ENCODE results near the gene FOXP1. TPM values are rescaled to one million over a fixed set of nuclear protein-coding genes. Genes with fewer than 3 reads are reported as not detected.

The FOXP1 gene
- total RNA-seq, 1 donor from 2014 or later, result 107 TPM

DNA sequence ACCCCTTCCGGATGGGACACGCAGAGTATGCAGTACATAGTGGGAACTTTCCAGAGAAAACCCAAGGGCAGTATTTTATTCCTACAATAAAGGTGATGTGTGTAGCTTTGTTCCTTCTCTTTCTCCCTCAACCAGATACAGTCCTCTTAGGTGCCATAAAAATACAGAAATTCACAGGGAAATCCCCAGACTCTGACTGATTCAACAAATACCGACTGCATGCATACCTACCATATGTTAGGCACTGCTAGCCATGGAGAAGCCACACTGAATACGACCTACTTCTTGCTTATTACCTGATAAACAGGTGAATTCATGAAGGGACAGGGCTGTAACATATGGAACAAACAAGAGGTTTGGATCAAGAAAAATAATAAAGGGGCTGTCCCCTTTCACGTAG is 228.5 kb downstream of the FOXP1 start:
- no peak for FAIRE-seq
- H3K9me3 Mint-ChIP-seq (ENCODE audit: unreplicated experiment), result no peaks in the 10 kb centered on the region

DNA sequence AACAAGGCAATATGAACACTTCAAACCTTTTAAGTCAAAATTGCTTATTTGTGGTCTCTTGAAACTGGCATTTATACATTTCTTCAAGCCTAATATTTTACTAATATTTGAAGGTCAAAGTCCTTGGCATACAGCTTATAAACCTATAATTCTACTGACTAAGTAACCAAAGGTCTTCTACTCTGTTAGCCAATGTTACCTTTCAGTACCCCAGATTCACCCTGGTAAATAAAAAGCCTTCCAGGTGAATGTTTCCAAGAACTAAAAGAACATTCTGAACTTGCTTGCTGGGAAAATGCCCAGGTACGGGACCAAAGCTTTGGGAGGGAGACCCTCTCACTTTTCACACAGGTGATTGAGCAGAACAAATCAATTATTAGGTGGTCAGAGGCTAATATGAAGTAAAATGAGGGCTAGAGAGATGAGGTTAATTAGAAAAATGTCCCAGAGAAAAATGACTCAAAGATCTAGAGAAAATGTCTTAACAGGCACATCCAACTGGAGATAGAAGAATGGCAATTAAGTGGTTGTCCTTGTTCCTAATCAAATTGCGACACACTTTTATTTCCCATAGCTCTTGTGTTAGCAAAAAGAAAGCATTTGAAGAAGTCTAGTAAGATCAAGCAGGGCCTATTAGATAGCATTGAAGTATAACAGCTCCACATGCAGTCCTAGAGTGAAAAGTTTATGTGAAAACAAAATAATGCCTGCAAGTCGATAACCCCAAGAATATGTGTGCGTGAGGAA is 232.0 kb downstream of the FOXP1 start:
- H3K79me2 ChIP-seq (ENCODE audit: insufficient read depth, low read length), result peaks cover 71% of the 10 kb centered on the region
- Mint-ChIP-seq H3K27me3 (ENCODE audit: low read depth, unreplicated experiment) (no peaks in the 10 kb centered on the region), H3K4me1 (ENCODE audit: low read depth, unreplicated experiment) (peaks cover 18% of the 10 kb centered on the region), H3K27ac (ENCODE audit: unreplicated experiment) (no peak overlapping the region), H3K9me3 (ENCODE audit: unreplicated experiment) (no peaks in the 10 kb centered on the region), H3K36me3 (ENCODE audit: low read depth, unreplicated experiment) (peaks cover 16% of the 10 kb centered on the region), H3K4me3 (ENCODE audit: unreplicated experiment) (no peak overlapping the region)
- H3K4me2 ChIP-seq (ENCODE audit: low read length), result no peak overlapping the region
- H2AFZ ChIP-seq (ENCODE audit: low read depth, low read length), result no peak overlapping the region
- FAIRE-seq (peak; percentile 32), DNase-seq (ENCODE audit: low read depth) (no peak)
- no peaks in the 10 kb centered on the region for H3K27me3 ChIP-seq (ENCODE audit: insufficient read depth, low read length)
- H3K27ac ChIP-seq (ENCODE audit: low read depth, low read length), result no peak overlapping the region
- H3K36me3 ChIP-seq (ENCODE audit: insufficient read depth, low read length), result peaks cover 2% of the 10 kb centered on the region
- H3K4me1 ChIP-seq (ENCODE audit: insufficient read depth, low read length), result no peaks in the 10 kb centered on the region
- H3K4me3 ChIP-seq (ENCODE audit: insufficient read depth, low read depth, low read length), result no peak overlapping the region
- TF ChIP-seq, protein P1, sequence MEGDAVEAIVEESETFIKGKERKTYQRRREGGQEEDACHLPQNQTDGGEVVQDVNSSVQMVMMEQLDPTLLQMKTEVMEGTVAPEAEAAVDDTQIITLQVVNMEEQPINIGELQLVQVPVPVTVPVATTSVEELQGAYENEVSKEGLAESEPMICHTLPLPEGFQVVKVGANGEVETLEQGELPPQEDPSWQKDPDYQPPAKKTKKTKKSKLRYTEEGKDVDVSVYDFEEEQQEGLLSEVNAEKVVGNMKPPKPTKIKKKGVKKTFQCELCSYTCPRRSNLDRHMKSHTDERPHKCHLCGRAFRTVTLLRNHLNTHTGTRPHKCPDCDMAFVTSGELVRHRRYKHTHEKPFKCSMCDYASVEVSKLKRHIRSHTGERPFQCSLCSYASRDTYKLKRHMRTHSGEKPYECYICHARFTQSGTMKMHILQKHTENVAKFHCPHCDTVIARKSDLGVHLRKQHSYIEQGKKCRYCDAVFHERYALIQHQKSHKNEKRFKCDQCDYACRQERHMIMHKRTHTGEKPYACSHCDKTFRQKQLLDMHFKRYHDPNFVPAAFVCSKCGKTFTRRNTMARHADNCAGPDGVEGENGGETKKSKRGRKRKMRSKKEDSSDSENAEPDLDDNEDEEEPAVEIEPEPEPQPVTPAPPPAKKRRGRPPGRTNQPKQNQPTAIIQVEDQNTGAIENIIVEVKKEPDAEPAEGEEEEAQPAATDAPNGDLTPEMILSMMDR (IDR thresholded peaks at IDR 0.05; ENCODE audit: insufficient read depth, low read depth, low read length), result no peak
- TF ChIP-seq EZH2 (IDR thresholded peaks at IDR 0.05; ENCODE audit: insufficient read depth, low read length), result no peak
- no peaks in the 10 kb centered on the region for H3K9me3 ChIP-seq (ENCODE audit: insufficient read depth, low read depth, low read length)
- peaks cover 80% of the 10 kb centered on the region for H4K20me1 ChIP-seq (ENCODE audit: insufficient read depth, low read length)
- H3K9ac ChIP-seq (ENCODE audit: low read length), result no peak overlapping the region

More for the DNA sequence above, 228.5 kb downstream of the FOXP1 start:
- TF ChIP-seq, protein P1 (IDR thresholded peaks at IDR 0.05; ENCODE audit: insufficient read depth, low read depth, low read length), result no peak
- TF ChIP-seq EZH2 (IDR thresholded peaks at IDR 0.05; ENCODE audit: insufficient read depth, low read length), result no peak
- Histone ChIP-seq H3K36me3 (ENCODE audit: insufficient read depth, low read length) (peaks cover 10% of the 10 kb centered on the region), H3K4me3 (ENCODE audit: insufficient read depth, low read depth, low read length) (no peak overlapping the region), H3K4me1 (ENCODE audit: insufficient read depth, low read length) (no peaks in the 10 kb centered on the region), H3K9me3 (ENCODE audit: insufficient read depth, low read depth, low read length) (no peaks in the 10 kb centered on the region), H2AFZ (ENCODE audit: low read depth, low read length) (no peak overlapping the region), H3K27me3 (ENCODE audit: insufficient read depth, low read length) (no peaks in the 10 kb centered on the region), H3K9ac (ENCODE audit: low read length) (no peak overlapping the region), H4K20me1 (ENCODE audit: insufficient read depth, low read length) (peaks cover 80% of the 10 kb centered on the region), H3K4me2 (ENCODE audit: low read length) (no peak overlapping the region), H3K79me2 (ENCODE audit: insufficient read depth, low read length) (peaks cover 65% of the 10 kb centered on the region), H3K27ac (ENCODE audit: low read depth, low read length) (no peak overlapping the region)
- Mint-ChIP-seq H3K27me3 (ENCODE audit: low read depth, unreplicated experiment) (no peaks in the 10 kb centered on the region), H3K4me1 (ENCODE audit: low read depth, unreplicated experiment) (peaks cover 18% of the 10 kb centered on the region), H3K36me3 (ENCODE audit: low read depth, unreplicated experiment) (peaks cover 21% of the 10 kb centered on the region), H3K4me3 (ENCODE audit: unreplicated experiment) (no peak overlapping the region), H3K27ac (ENCODE audit: unreplicated experiment) (no peak overlapping the region)
- no peak for DNase-seq (ENCODE audit: low read depth)

GRCh38 chr3:71350998-71351397 is 232.5 kb downstream of the FOXP1 start:
- H3K4me1 Mint-ChIP-seq (ENCODE audit: low read depth, unreplicated experiment), result peaks cover 18% of the 10 kb centered on the region
- H3K4me2 ChIP-seq (ENCODE audit: low read length), result no peak overlapping the region
- no peak for TF ChIP-seq EZH2 (IDR thresholded peaks at IDR 0.05; ENCODE audit: insufficient read depth, low read length)
- TF ChIP-seq, protein P1 (IDR thresholded peaks at IDR 0.05; ENCODE audit: insufficient read depth, low read depth, low read length), result no peak
- FAIRE-seq (no peak), DNase-seq (ENCODE audit: low read depth) (no peak)
- no peaks in the 10 kb centered on the region for H3K9me3 ChIP-seq (ENCODE audit: insufficient read depth, low read depth, low read length)
- H3K27me3 Mint-ChIP-seq (ENCODE audit: low read depth, unreplicated experiment), result no peaks in the 10 kb centered on the region
- H3K79me2 ChIP-seq (ENCODE audit: insufficient read depth, low read length), result peaks cover 70% of the 10 kb centered on the region
- H3K4me1 ChIP-seq (ENCODE audit: insufficient read depth, low read length), result no peaks in the 10 kb centered on the region
- H3K36me3 ChIP-seq (ENCODE audit: insufficient read depth, low read length), result peaks cover 2% of the 10 kb centered on the region
- H4K20me1 ChIP-seq (ENCODE audit: insufficient read depth, low read length), result peaks cover 77% of the 10 kb centered on the region
- no peaks in the 10 kb centered on the region for H3K27me3 ChIP-seq (ENCODE audit: insufficient read depth, low read length)
- no peak overlapping the region for H3K27ac Mint-ChIP-seq (ENCODE audit: unreplicated experiment)
- peaks cover 16% of the 10 kb centered on the region for H3K36me3 Mint-ChIP-seq (ENCODE audit: low read depth, unreplicated experiment)
- no peak overlapping the region for H2AFZ ChIP-seq (ENCODE audit: low read depth, low read length)
- H3K4me3 Mint-ChIP-seq (ENCODE audit: unreplicated experiment), result no peak overlapping the region
- H3K27ac ChIP-seq (ENCODE audit: low read depth, low read length), result no peak overlapping the region
- no peak overlapping the region for H3K4me3 ChIP-seq (ENCODE audit: insufficient read depth, low read depth, low read length)
- H3K9me3 Mint-ChIP-seq (ENCODE audit: unreplicated experiment), result no peaks in the 10 kb centered on the region
- no peak overlapping the region for H3K9ac ChIP-seq (ENCODE audit: low read length)

Measured in astrocyte (in vitro differentiated cells and primary cell).